ENCODE data around the gene ZBTB20.

DNA sequence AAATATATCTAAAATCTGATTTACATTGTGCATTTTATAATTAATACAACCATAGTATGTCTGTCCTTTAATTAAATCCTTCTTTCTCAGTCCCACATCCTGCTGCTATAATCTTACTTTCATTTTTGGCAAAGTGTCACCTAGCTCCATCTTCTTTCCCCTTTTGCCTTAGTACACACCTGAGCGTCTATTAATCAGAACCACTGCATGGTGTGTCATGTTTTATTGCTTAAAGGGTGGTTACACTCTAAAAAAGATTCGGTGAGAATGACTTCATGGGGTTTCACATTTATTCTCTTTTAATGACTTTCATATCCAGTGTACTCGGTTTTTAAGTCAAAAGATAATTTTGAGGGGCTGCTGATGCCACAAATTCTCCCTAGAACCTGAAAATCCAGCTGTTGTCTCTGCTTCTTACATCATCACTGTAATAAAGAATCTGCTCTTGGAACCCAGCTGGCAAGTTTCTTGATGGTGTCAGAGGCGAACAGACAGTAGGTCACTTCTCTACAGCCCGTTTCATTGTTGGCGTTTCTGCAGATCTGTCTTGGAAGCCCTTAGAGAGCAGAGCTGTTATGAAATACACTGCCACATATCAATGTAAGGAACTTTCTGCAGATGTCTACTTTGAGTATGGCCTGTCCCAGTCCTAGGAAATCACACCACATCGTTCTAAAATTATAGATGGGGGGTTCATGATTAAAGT is 753.6 kb downstream of the ZBTB20 start:
- TF ChIP-seq, protein P1, sequence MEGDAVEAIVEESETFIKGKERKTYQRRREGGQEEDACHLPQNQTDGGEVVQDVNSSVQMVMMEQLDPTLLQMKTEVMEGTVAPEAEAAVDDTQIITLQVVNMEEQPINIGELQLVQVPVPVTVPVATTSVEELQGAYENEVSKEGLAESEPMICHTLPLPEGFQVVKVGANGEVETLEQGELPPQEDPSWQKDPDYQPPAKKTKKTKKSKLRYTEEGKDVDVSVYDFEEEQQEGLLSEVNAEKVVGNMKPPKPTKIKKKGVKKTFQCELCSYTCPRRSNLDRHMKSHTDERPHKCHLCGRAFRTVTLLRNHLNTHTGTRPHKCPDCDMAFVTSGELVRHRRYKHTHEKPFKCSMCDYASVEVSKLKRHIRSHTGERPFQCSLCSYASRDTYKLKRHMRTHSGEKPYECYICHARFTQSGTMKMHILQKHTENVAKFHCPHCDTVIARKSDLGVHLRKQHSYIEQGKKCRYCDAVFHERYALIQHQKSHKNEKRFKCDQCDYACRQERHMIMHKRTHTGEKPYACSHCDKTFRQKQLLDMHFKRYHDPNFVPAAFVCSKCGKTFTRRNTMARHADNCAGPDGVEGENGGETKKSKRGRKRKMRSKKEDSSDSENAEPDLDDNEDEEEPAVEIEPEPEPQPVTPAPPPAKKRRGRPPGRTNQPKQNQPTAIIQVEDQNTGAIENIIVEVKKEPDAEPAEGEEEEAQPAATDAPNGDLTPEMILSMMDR (IDR thresholded peaks at IDR 0.05; ENCODE audit: insufficient read depth, low read length): no peak
- TF ChIP-seq POLR2AphosphoS5 (IDR thresholded peaks at IDR 0.05; ENCODE audit: low read depth) (no peak), GABPA (IDR thresholded peaks at IDR 0.05; ENCODE audit: low read depth) (no peak), SPI1 (IDR thresholded peaks at IDR 0.05; ENCODE audit: borderline replicate concordance, low read depth) (no peak)
- TF ChIP-seq, protein P2, sequence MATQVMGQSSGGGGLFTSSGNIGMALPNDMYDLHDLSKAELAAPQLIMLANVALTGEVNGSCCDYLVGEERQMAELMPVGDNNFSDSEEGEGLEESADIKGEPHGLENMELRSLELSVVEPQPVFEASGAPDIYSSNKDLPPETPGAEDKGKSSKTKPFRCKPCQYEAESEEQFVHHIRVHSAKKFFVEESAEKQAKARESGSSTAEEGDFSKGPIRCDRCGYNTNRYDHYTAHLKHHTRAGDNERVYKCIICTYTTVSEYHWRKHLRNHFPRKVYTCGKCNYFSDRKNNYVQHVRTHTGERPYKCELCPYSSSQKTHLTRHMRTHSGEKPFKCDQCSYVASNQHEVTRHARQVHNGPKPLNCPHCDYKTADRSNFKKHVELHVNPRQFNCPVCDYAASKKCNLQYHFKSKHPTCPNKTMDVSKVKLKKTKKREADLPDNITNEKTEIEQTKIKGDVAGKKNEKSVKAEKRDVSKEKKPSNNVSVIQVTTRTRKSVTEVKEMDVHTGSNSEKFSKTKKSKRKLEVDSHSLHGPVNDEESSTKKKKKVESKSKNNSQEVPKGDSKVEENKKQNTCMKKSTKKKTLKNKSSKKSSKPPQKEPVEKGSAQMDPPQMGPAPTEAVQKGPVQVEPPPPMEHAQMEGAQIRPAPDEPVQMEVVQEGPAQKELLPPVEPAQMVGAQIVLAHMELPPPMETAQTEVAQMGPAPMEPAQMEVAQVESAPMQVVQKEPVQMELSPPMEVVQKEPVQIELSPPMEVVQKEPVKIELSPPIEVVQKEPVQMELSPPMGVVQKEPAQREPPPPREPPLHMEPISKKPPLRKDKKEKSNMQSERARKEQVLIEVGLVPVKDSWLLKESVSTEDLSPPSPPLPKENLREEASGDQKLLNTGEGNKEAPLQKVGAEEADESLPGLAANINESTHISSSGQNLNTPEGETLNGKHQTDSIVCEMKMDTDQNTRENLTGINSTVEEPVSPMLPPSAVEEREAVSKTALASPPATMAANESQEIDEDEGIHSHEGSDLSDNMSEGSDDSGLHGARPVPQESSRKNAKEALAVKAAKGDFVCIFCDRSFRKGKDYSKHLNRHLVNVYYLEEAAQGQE (IDR thresholded peaks at IDR 0.05; ENCODE audit: insufficient replicate concordance, low read depth): no peak
